Stimulated activated naive CD8-positive, alpha-beta T cell treated with anti-CD3 and anti-CD28 coated beads, Interleukin-15, Interleukin-2, amounts not matched to agents 100 ng/mL and 50 ng/mL, for 24 hours (primary cell): ENCODE data around the gene CHN2.

Experiments
- H3K27ac Mint-ChIP-seq: one replicate; pipeline ENCODE4 v1.8.0; 2021; ENCODE audit warnings: mild to moderate bottlenecking, mixed read lengths
- H3K27me3 Mint-ChIP-seq: one replicate; pipeline ENCODE4 v1.8.0; 2021; ENCODE audit warnings: mixed read lengths
- H3K36me3 Mint-ChIP-seq: one replicate; pipeline ENCODE4 v1.8.0; 2021; ENCODE audit warnings: low read depth, mixed read lengths
- H3K4me1 Mint-ChIP-seq: one replicate; pipeline ENCODE4 v1.8.0; 2021; ENCODE audit warnings: low read depth, mixed read lengths
- H3K4me3 Mint-ChIP-seq: one replicate; pipeline ENCODE4 v1.8.0; 2021; ENCODE audit warnings: mild to moderate bottlenecking, mixed read lengths
- H3K9me3 Mint-ChIP-seq: one replicate; pipeline ENCODE4 v1.8.0; 2021; ENCODE audit warnings: mixed read lengths

The CHN2 gene

GRCh38 chr7:29194594-29195427, at the start of gene CHN2:
Gene CHN2 (plus strand): TSS chr7:29194775.
- Mint-ChIP-seq H3K36me3 (no peaks in the 10 kb centered on the region), H3K4me1 (peaks cover 22% of the 10 kb centered on the region), H3K27me3 (peaks cover 59% of the 10 kb centered on the region), H3K4me3 (peak within 1 kb of the TSS; percentile 77), H3K9me3 (no peaks in the 10 kb centered on the region), H3K27ac (no peak within 1 kb of the TSS)

GRCh38 chr7:29145553-29146056, 49.0 kb upstream of the CHN2 start:
- peaks cover 70% of the 10 kb centered on the region for H3K27me3 Mint-ChIP-seq
- no peaks in the 10 kb centered on the region for H3K9me3 Mint-ChIP-seq
- H3K36me3 Mint-ChIP-seq = no peaks in the 10 kb centered on the region
- no peak overlapping the region for H3K4me3 Mint-ChIP-seq
- no peaks in the 10 kb centered on the region for H3K4me1 Mint-ChIP-seq
- H3K27ac Mint-ChIP-seq = no peak overlapping the region

- H3K27me3 Mint-ChIP-seq = peaks cover 67% of the 10 kb centered on the region
- H3K4me3 Mint-ChIP-seq = peak within 1 kb of the TSS; percentile 62
- no peaks in the 10 kb centered on the region for H3K36me3 Mint-ChIP-seq
- H3K9me3 Mint-ChIP-seq = no peaks in the 10 kb centered on the region
- no peak within 1 kb of the TSS for H3K27ac Mint-ChIP-seq
- H3K4me1 Mint-ChIP-seq = no peaks in the 10 kb centered on the region
Observed at GRCh38 chr7:29146057-29146706, 48.4 kb upstream of the CHN2 start, which contains the start of gene CPVL. Gene CPVL (minus strand): TSS chr7:29146537. CDS start chr7:29121061, 25,476 bp downstream.

- Mint-ChIP-seq H3K4me3 (no peak overlapping the region), H3K9me3 (no peaks in the 10 kb centered on the region), H3K27me3 (peaks cover 65% of the 10 kb centered on the region), H3K36me3 (no peaks in the 10 kb centered on the region), H3K27ac (no peak overlapping the region), H3K4me1 (no peaks in the 10 kb centered on the region)
Observed at GRCh38 chr7:29146888-29147609, 47.5 kb upstream of the CHN2 start.

- H3K4me3 Mint-ChIP-seq = no peak overlapping the region
- H3K27ac Mint-ChIP-seq = no peak overlapping the region
- no peaks in the 10 kb centered on the region for H3K36me3 Mint-ChIP-seq
- no peaks in the 10 kb centered on the region for H3K4me1 Mint-ChIP-seq
- no peaks in the 10 kb centered on the region for H3K9me3 Mint-ChIP-seq
- peaks cover 61% of the 10 kb centered on the region for H3K27me3 Mint-ChIP-seq
Observed at GRCh38 chr7:29147821-29148220, 46.8 kb upstream of the CHN2 start.

GRCh38 chr7:29149036-29149435, 45.5 kb upstream of the CHN2 start:
- Mint-ChIP-seq H3K4me1 (no peaks in the 10 kb centered on the region), H3K9me3 (no peaks in the 10 kb centered on the region), H3K4me3 (no peak overlapping the region), H3K27me3 (peaks cover 52% of the 10 kb centered on the region), H3K36me3 (no peaks in the 10 kb centered on the region), H3K27ac (no peak overlapping the region)

- Mint-ChIP-seq H3K27ac (no peak overlapping the region), H3K9me3 (no peaks in the 10 kb centered on the region), H3K4me3 (no peak overlapping the region), H3K4me1 (no peaks in the 10 kb centered on the region), H3K36me3 (no peaks in the 10 kb centered on the region), H3K27me3 (peaks cover 38% of the 10 kb centered on the region)
Observed at GRCh38 chr7:29150856-29151255, 43.7 kb upstream of the CHN2 start.

GRCh38 chr7:29154076-29154475, 40.5 kb upstream of the CHN2 start:
- Mint-ChIP-seq H3K27me3 (peaks cover 22% of the 10 kb centered on the region), H3K27ac (no peak overlapping the region), H3K4me1 (peaks cover 8% of the 10 kb centered on the region), H3K9me3 (peaks cover 4% of the 10 kb centered on the region), H3K36me3 (no peaks in the 10 kb centered on the region), H3K4me3 (no peak overlapping the region)

- Mint-ChIP-seq H3K27ac (no peak overlapping the region), H3K9me3 (peaks cover 4% of the 10 kb centered on the region), H3K4me3 (no peak overlapping the region), H3K4me1 (peaks cover 8% of the 10 kb centered on the region), H3K36me3 (no peaks in the 10 kb centered on the region), H3K27me3 (peaks cover 27% of the 10 kb centered on the region)
Observed at GRCh38 chr7:29156907-29157452, 37.6 kb upstream of the CHN2 start.

GRCh38 chr7:29158795-29159423, 35.7 kb upstream of the CHN2 start:
- Mint-ChIP-seq H3K36me3 (no peaks in the 10 kb centered on the region), H3K27me3 (peaks cover 27% of the 10 kb centered on the region), H3K4me3 (no peak overlapping the region), H3K9me3 (peaks cover 4% of the 10 kb centered on the region), H3K27ac (no peak overlapping the region), H3K4me1 (peaks cover 8% of the 10 kb centered on the region)

- Mint-ChIP-seq H3K9me3 (peaks cover 4% of the 10 kb centered on the region), H3K4me3 (no peak overlapping the region), H3K4me1 (peaks cover 8% of the 10 kb centered on the region), H3K27me3 (peaks cover 27% of the 10 kb centered on the region), H3K36me3 (no peaks in the 10 kb centered on the region), H3K27ac (no peak overlapping the region)
Observed at GRCh38 chr7:29160080-29160479, 34.5 kb upstream of the CHN2 start.

- H3K27ac Mint-ChIP-seq = no peak overlapping the region
- H3K36me3 Mint-ChIP-seq = no peaks in the 10 kb centered on the region
- peaks cover 4% of the 10 kb centered on the region for H3K9me3 Mint-ChIP-seq
- H3K27me3 Mint-ChIP-seq = peaks cover 27% of the 10 kb centered on the region
- no peak overlapping the region for H3K4me3 Mint-ChIP-seq
- H3K4me1 Mint-ChIP-seq = peaks cover 8% of the 10 kb centered on the region
Observed at GRCh38 chr7:29161231-29161630, 33.3 kb upstream of the CHN2 start.

GRCh38 chr7:29162577-29162976, 32.0 kb upstream of the CHN2 start:
- Mint-ChIP-seq H3K4me1 (no peaks in the 10 kb centered on the region), H3K9me3 (no peaks in the 10 kb centered on the region), H3K27me3 (peaks cover 24% of the 10 kb centered on the region), H3K36me3 (no peaks in the 10 kb centered on the region), H3K27ac (no peak overlapping the region), H3K4me3 (no peak overlapping the region)

GRCh38 chr7:29163854-29164253, 30.7 kb upstream of the CHN2 start:
- Mint-ChIP-seq H3K27me3 (peaks cover 18% of the 10 kb centered on the region), H3K27ac (no peak overlapping the region), H3K4me1 (no peaks in the 10 kb centered on the region), H3K4me3 (no peak overlapping the region), H3K9me3 (no peaks in the 10 kb centered on the region), H3K36me3 (no peaks in the 10 kb centered on the region)
